ENCODE data around the gene C2.
"Not testable (repeated sequence)": the region's sequence is repeated elsewhere in the genome, so short reads cannot be mapped to it uniquely, and the experiment has no call there.

The C2 gene

DNA sequence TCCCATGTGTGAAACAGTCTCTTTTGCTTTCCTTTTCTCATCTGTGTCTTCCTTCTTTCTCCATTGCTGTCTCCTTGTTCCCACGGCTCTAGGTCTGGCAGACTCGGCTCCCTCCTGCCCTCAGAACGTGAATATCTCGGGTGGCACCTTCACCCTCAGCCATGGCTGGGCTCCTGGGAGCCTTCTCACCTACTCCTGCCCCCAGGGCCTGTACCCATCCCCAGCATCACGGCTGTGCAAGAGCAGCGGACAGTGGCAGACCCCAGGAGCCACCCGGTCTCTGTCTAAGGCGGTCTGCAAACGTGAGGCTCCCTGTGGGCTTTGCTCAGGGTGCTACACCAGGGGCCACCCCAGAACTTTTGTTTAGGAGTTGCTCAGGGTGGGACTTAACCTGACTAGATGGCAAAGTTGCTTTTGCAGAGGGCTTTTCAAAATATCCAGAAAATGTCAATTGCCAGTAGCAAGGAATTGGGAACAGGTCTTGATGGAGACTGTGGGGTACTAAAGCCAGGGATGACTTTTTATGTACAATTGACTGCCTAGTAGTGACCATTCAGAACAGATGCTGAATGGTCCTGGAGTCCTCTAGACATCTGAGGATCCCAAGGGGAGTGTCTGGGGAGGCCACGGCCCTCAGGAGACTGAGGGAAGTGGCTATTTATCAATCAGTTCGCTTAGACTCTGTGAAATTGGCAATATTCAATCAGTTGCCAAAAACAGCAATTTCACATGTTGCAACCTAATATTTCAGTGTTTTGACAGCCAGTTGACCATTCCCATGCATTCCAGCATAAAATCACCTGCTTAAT lies 550 bp downstream of the C2 start:
- no peak for DNase-seq (ENCODE audit: low spot score)

DNA sequence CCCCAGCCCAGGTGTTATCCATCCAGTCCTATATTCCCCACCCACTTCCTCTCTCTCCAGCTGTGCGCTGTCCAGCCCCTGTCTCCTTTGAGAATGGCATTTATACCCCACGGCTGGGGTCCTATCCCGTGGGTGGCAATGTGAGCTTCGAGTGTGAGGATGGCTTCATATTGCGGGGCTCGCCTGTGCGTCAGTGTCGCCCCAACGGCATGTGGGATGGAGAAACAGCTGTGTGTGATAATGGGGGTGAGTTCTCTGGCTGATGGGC lies 1.1 kb downstream of the C2 start:
- no peak for DNase-seq (ENCODE audit: low spot score)

DNA sequence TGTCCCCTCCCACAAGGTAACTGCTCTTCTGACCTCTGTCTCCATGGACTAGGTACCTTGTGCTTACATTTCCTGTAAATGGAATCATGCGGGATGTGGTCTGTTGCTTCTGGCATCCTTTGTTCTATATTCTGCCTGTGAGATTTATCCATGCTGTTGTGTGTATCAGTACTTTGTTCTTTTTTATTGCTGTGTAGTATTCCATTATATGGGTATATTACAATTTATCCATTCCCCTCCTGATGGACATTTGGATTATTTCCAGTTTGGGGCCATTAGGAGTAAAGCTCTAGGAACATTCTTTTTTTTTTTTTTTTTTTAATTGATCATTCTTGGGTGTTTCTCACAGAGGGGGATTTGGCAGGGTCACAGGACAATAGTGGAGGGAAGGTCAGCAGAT lies 3.4 kb downstream of the C2 start:
- no peak for DNase-seq (ENCODE audit: low spot score)

DNA sequence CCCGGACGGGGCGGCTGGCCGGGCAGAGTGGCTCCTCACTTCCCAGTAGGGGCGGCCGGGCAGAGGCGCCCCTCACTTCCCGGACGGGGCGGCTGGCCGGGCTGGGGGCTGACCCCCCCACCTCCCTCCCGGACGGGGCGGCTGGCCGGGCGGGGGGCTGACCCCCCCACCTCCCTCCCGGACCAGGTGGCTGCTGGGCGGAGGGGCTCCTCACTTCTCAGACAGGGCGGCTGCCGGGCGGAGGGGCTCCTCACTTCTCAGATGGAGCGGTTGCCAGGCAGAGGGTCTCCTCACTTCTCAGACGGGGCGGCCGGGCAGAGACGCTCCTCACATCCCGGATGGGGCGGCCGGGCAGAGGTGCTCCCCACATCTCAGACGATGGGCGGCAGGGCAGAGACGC lies 4.6 kb downstream of the C2 start:
- not testable (repeated sequence) for DNase-seq (ENCODE audit: low spot score)

DNA sequence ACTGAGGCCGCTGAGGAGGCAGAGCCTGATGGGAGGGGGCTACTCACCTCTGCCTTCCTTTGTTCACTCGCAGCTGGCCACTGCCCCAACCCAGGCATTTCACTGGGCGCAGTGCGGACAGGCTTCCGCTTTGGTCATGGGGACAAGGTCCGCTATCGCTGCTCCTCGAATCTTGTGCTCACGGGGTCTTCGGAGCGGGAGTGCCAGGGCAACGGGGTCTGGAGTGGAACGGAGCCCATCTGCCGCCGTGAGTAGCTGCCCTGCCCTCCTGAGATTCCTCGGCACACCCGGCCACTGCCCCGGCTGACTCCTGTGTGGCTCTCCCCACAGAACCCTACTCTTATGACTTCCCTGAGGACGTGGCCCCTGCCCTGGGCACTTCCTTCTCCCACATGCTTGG lies 6.0 kb downstream of the C2 start:
- DNase-seq (ENCODE audit: low spot score), result no peak

DNA sequence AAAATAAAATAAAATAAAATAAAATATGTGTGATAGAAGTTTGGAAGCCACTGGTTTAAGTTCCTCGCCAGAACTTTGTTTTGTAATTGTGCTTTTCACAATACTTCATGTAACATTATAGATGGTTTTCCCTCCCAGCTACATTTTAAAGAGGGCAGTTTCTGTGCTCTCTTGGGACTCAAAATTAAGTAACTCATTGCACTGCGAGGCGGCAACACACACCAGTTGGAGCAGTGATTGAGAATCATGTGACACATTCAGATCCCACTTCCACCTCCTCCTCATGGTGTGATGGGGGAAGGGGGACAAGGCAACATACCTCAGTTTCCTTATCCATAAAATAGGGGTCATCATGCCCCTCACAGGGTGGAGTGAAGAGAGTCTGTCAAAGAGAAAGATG lies 7.5 kb downstream of the C2 start:
- no peak for DNase-seq (ENCODE audit: low spot score)

DNA sequence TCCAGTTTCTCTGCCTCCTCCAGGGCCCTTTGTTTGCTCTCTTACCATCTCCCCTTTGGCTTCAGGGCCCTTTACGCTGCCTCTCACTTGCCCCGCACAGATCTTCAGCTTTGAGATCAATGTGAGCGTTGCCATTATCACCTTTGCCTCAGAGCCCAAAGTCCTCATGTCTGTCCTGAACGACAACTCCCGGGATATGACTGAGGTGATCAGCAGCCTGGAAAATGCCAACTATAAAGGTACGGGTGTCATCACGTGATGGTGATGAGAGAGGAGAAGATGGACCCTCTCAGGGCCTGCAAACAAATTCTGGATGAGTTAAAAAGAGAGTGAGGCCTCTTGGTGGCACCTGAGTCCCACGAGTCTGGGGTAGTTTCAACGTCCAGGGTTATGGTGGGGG lies 8.3 kb downstream of the C2 start:
- no peak for DNase-seq (ENCODE audit: low spot score)

DNA sequence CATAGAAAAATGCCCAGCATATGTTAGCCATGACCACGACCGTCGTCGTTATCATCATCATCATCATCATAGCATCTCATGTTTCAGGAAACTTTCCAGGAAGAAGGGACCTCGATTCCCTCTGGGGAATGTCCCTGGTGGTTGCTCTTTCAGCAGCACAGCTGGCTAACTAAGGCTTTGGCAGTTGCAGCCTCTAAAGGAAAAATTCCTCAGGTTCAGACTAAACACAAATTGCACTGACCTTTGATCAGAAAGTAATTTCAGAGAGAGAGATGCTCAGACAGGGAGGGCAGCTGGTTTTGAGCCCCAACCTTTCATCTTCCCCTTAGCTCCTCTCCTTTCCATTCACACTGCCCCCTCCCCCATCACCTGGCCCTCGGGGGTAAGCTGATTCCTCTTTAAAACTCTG lies 12.7 kb downstream of the C2 start:
- DNase-seq (ENCODE audit: low spot score), result peak; percentile 58

DNA sequence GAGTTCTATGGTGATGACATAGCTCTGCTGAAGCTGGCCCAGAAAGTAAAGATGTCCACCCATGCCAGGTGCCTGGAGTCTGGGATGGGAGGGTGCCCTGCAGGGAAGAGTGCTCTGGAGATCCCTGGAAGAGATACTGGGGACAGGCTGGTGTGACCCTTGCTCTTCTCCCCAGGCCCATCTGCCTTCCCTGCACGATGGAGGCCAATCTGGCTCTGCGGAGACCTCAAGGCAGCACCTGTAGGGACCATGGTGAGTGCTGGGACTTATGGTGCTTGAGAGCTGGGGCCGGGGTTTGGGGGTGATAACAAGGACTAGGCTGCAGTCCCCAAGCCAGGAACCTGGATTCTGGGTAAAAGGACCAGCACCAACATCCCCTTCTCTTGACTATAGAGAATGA lies 16.2 kb downstream of the C2 start:
- no peak for DNase-seq (ENCODE audit: low spot score)

DNA sequence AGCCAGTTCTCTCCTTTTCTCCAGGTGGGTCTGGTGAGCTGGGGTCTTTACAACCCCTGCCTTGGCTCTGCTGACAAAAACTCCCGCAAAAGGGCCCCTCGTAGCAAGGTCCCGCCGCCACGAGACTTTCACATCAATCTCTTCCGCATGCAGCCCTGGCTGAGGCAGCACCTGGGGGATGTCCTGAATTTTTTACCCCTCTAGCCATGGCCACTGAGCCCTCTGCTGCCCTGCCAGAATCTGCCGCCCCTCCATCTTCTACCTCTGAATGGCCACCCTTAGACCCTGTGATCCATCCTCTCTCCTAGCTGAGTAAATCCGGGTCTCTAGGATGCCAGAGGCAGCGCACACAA lies 17.6 kb downstream of the C2 start:
- DNase-seq (ENCODE audit: low spot score), result no peak

DNA sequence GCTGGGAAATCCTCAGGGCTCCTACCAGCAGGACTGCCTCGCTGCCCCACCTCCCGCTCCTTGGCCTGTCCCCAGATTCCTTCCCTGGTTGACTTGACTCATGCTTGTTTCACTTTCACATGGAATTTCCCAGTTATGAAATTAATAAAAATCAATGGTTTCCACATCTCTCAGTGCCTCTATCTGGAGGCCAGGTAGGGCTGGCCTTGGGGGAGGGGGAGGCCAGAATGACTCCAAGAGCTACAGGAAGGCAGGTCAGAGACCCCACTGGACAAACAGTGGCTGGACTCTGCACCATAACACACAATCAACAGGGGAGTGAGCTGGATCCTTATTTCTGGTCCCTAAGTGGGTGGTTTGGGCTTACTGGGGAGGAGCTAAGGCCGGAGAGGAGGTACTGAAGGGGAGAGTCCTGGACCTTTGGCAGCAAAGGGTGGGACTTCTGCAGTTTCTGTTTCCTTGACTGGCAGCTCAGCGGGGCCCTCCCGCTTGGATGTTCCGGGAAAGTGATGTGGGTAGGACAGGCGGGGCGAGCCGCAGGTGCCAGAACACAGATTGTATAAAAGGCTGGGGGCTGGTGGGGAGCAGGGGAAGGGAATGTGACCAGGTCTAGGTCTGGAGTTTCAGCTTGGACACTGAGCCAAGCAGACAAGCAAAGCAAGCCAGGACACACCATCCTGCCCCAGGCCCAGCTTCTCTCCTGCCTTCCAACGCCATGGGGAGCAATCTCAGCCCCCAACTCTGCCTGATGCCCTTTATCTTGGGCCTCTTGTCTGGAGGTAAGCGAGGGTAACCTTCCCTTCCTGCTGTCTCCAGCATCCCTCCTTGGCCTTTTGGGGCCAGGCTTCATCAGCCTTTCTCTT lies 18.2 kb downstream of the C2 start, which contains the start of gene CFB:
Gene CFB, plus strand, starts transcription at position 589 of the 863 bp plus-strand sequence. Its CDS starts 127 bp downstream, at position 716.
- DNase-seq (ENCODE audit: low spot score), result peak; percentile 84

DNA sequence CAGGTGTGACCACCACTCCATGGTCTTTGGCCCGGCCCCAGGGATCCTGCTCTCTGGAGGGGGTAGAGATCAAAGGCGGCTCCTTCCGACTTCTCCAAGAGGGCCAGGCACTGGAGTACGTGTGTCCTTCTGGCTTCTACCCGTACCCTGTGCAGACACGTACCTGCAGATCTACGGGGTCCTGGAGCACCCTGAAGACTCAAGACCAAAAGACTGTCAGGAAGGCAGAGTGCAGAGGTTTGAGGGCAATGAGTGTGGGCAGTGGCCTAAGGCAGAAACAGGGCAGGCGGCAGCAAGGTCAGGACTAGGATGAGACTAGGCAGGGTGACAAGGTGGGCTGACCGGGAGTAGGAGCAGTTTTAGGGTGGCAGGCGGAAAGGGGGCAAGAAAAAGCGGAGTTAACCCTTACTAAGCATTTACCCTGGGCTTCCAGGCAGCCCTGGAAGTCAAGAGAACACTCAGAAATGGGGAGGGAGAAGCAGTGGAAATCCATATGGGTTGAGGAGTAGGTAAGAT lies 18.9 kb downstream of the C2 start:
- DNase-seq (ENCODE audit: low spot score), result no peak

DNA sequence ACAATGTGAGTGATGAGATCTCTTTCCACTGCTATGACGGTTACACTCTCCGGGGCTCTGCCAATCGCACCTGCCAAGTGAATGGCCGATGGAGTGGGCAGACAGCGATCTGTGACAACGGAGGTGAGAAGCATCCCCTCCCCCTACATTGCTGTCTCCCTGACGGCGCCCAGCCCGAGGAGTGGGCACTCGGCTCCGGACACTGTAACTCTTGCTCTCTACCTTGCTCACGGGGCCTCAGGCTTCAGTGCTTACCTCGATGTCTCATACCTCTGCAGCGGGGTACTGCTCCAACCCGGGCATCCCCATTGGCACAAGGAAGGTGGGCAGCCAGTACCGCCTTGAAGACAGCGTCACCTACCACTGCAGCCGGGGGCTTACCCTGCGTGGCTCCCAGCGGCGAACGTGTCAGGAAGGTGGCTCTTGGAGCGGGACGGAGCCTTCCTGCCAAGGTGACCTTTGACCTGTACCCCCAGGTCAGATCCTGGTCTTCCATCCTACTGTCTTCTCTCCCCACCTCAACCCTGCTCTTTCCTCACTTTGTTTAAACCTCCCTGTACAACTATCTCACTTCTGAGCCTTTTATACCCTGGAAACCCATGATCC lies 19.7 kb downstream of the C2 start:
- no peak for DNase-seq (ENCODE audit: low spot score)

DNA sequence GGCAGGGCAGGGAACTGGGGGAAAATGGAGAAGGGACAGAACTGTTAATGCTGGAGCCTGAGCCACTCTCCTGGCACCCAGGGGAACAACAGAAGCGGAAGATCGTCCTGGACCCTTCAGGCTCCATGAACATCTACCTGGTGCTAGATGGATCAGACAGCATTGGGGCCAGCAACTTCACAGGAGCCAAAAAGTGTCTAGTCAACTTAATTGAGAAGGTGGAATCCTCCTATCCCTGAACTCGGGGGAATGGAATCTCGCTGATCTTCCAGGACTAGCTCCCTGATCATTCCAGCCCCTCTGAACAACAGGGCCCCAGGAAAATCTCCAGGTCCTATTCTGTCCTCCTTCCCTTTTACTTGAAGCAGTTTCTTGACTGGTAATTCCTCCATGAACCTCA lies 20.3 kb downstream of the C2 start:
- no peak for DNase-seq (ENCODE audit: low spot score)

DNA sequence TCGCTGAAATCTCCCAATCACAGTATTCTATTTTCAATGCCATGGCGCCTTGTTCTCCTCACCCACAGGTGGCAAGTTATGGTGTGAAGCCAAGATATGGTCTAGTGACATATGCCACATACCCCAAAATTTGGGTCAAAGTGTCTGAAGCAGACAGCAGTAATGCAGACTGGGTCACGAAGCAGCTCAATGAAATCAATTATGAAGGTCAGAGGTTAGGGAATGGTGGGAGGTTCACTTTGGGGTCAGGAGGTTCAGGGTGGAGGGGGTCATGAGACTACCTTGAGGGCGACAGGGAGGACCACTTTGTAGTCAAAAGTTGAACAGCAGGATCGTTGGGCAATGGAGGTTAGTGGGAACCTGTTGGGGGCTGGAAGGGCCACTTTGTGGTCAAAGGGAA lies 20.8 kb downstream of the C2 start:
- DNase-seq (ENCODE audit: low spot score), result no peak

DNA sequence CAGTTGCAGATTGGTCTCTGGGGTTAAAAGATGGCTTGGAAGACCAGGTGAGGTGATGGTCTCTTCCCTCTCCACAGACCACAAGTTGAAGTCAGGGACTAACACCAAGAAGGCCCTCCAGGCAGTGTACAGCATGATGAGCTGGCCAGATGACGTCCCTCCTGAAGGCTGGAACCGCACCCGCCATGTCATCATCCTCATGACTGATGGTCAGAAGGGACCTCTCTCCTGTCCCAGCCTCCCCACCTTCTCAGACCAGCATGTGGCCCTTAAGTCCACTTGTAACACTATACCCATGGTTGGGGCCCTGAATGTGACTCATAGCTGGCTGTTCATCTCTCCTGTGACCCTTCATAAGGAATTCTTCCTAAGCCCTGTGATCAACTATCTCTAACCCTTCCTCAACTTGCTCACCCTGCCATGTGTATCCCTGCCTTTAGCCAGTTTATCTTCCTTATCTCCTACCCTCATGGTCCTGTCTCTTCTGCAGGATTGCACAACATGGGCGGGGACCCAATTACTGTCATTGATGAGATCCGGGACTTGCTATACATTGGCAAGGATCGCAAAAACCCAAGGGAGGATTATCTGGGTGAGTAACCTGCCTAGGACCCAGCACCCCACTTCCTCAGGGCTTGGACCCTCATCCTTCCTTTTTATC lies 21.4 kb downstream of the C2 start:
- no peak for DNase-seq (ENCODE audit: low spot score)

DNA sequence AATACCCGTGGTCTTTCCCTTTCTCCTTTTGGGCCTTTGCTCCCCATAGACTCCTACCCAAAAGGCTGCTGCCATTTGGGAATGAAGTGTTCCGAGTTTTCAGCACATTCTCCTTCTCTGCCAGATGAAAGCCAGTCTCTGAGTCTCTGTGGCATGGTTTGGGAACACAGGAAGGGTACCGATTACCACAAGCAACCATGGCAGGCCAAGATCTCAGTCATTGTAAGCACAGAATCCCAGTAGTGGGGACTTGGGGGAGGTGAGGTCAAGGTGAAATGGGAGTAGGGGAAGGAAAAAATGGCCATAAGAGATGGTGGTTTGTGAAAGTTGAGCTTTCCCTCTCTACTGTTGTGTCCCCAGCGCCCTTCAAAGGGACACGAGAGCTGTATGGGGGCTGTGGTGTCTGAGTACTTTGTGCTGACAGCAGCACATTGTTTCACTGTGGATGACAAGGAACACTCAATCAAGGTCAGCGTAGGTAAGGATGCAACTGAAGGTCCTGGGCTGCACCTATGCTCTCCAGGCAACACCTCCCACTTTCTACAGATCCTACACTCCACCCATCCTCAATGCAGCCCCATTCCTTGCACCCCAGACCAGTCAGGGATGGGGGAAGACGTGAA lies 22.5 kb downstream of the C2 start:
- no peak for DNase-seq (ENCODE audit: low spot score)

DNA sequence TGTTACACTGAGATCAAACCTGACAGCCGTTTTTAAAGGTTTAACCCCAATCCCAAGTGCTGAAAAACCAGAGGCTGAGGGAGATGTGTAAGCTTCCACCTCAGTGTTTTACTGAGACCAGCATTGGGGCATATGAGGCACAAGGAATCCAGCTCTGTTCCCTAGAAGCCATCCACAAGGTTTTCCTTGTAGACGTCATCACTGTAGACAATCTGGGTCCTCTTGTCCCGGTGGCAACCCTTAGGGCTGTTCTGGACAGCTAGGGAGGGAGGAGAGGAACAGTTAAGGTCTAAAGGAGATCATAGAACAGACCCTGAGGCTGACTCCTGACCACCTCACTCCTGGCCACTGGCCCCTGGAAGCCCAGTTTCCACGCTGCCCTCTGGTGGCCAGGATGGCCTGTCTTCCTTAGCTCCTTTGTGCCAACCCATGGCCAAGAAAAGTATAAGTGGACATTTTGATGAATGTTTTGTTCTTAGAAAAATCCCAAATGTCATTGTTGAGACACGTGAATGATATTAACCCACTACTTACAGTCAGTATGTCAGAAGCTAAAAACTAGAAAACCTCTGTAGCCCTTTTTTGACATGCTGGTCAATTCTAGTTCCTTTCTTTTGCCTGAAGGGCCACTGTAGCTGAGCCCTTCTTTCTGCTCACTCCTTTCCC lies 24.8 kb downstream of the C2 start:
- peak; percentile 61 for DNase-seq (ENCODE audit: low spot score)

DNA sequence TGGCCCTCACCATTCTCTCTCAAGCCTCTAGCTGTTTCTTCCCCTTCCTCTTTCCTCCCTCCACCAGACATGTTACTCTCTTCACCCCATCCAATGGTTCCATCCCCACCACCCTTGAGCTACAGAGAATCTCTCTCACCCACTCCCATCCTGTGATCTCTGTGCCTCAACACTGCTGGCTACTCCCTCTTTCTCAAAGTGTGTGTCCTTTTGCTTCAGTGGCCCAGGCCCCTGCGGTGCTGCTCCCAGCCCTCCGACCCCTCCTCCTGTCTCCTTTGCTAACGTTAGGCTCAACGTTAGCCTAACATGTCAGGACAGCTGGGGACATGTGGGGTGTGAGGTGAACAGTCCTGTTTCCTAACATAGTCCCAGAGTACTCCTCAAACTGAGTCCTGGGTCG lies 25.4 kb downstream of the C2 start:
- DNase-seq (ENCODE audit: low spot score), result no peak

DNA sequence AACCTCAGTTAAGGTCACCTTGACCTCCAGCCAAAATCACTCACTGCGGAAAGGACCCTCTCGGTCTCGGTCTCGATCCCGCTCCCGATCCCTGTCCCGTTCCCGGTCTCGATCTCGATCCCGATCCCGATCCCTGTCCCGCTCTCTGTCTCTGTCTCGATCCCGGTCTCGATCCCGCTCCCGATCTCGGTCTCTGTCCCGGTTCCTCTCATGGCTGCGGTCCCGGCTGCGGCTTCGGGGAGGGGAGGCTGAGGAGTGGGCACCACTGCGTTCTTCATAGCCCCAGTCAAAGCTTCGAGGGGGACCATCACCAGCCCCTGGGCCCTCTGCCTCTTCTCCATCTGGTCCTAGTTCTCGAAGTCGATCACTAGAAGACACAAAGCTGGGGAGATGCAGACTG lies 27.0 kb downstream of the C2 start:
- DNase-seq (ENCODE audit: low spot score), result no peak

DNA sequence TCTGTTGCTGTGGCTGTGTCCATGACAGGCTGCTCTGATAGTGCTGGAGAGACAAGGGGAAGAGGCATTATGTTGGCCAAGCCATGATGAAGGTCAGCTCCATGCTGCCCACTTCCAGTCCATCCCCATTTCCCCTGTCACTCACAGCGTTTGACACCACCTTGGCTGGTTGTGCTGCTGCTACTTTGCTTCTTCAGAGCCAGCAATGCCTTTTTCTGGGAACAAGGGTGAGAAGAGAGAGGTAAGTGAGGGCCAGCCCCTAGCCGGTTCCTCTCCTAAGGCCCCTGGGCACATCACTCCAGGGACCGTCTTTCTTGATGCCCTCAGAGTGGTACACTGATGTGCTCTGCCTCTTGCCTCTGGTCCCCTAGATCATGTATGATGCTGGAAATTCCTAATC lies 29.3 kb downstream of the C2 start:
- DNase-seq (ENCODE audit: low spot score), result no peak

DNA sequence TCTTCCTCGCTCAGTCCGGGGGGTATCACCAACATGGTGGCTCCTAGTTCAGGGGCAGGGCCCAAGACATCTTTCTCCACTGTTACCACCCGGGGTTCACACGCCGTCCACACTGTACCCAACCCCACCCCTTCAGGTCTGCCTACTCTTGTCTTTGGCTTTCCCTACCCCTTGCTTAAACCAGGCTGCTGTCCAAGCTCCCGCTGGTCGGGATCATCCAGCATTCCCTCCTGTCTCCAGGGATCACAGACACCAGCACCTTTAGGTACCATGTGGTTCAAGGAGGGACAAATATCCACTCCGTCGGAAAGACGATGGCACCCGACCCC lies 30.9 kb downstream of the C2 start:
- no peak for DNase-seq (ENCODE audit: low spot score)

All from HuH-7.5 (cell line).